NT2/D1 (cell line): Measurements from ENCODE around the gene CTIF.
"Not testable (repeated sequence)": the region's sequence is repeated elsewhere in the genome, so short reads cannot be mapped to it uniquely, and the experiment has no call there.

ENCODE experiments used
- DNase-seq: peaks from one replicate; pipeline ENCODE4 v3.0.0-alpha.2; 2011; ENCODE audit warnings: low read depth, low spot score
- H3K27me3 ChIP-seq: 2 replicates; pipeline ENCODE4 v1.6.0; 2011; ENCODE audit warnings: mild to moderate bottlenecking; ENCODE audit not compliant: insufficient read length, insufficient read depth
- H3K36me3 ChIP-seq: 2 replicates; pipeline ENCODE4 v1.6.1; 2011; ENCODE audit warnings: mild to moderate bottlenecking, low read length, mixed read lengths; ENCODE audit not compliant: insufficient read depth, insufficient read length
- H3K4me1 ChIP-seq: 2 replicates; pipeline ENCODE4 v1.5.1; 2011; ENCODE audit not compliant: insufficient read depth, insufficient read length
- H3K4me3 ChIP-seq: 2 replicates; pipeline ENCODE4 v1.5.1; 2011; ENCODE audit warnings: low read depth; ENCODE audit not compliant: insufficient read length
- H3K9ac ChIP-seq: 2 replicates; pipeline ENCODE4 v1.6.0; 2011; ENCODE audit warnings: low read depth; ENCODE audit not compliant: insufficient read length
- H3K9me3 ChIP-seq: 2 replicates; pipeline ENCODE4 v1.5.1; 2011; ENCODE audit warnings: mild to moderate bottlenecking, low read length; ENCODE audit not compliant: insufficient read depth
- SUZ12 ChIP-seq: IDR thresholded peaks from 2 replicates; pipeline ENCODE4 v1.6.1; 2011; ENCODE audit not compliant: insufficient read length, insufficient read depth; ENCODE audit errors: extremely low read depth
- YY1 ChIP-seq: IDR thresholded peaks from 2 replicates; pipeline ENCODE4 v1.6.1; 2011; ENCODE audit not compliant: insufficient read length, insufficient read depth
- ZNF274 ChIP-seq: IDR thresholded peaks from 2 replicates; pipeline ENCODE4 v1.6.1; 2011; ENCODE audit warnings: mild to moderate bottlenecking, low read depth, low read length

The CTIF gene

DNA sequence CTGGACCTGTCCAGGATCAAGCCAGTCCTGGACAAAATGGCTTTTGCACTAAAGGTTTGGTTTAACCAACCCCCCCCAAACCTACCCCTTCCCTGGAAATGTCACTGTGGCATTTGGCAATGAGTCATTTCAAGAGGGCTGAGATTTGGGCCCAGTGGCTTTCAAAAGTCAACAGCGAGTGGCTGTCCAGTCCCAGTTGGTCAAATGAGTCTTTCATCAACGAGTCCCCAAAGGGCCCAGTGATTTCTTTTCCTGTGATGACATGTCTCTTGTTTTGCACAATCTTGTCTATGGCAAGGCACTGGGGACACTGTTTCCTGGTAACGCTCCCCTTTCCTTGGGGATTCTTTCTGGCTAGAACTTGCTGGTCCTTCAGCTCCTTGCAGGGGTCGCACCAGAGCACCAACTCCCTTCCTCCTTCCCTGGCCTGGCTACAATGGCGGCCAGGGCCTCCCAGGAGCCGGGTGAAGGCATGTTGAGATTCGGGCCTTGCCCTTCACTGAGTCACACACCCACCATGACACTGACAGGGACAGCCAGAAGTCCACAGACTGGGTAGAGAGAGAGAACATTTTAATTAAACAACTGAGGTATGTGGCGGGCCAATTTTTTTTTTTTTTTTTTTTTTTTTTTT is 324.7 kb downstream of the CTIF start:
- H3K27me3 ChIP-seq, result no peaks in the 10 kb centered on the region
- H3K4me3 ChIP-seq, result no peak overlapping the region
- H3K4me1 ChIP-seq, result peaks cover 20% of the 10 kb centered on the region
- no peak for DNase-seq
- peaks cover 3% of the 10 kb centered on the region for H3K36me3 ChIP-seq
- H3K9me3 ChIP-seq, result no peaks in the 10 kb centered on the region
- no peak overlapping the region for H3K9ac ChIP-seq
- TF ChIP-seq YY1 (no peak), ZNF274 (no peak), SUZ12 (no peak)

DNA sequence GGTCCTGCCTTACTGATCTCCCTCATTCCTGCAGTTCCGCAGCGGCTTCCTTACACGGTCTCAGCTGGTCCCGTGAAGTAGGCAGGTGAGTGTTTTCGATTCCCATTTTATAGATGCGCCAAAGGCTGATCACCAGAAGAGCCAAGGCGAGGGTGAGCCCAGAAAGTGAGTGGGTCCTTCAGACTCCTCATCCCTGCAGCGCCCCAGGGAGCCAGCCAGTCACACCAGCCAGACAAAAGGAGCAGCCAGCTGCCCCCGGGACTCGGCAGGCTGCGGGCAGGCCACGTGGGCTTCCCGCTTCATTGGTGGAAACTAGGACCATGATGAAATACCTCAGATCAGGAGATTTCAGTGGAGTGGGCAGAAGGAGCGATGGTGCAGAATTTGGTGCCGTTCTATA is 326.0 kb downstream of the CTIF start:
- H3K4me3 ChIP-seq, result no peak overlapping the region
- H3K9ac ChIP-seq, result no peak overlapping the region
- no peak for DNase-seq
- peaks cover 13% of the 10 kb centered on the region for H3K4me1 ChIP-seq
- peaks cover 3% of the 10 kb centered on the region for H3K36me3 ChIP-seq
- no peaks in the 10 kb centered on the region for H3K9me3 ChIP-seq
- TF ChIP-seq ZNF274 (no peak), SUZ12 (no peak)
- H3K27me3 ChIP-seq, result no peaks in the 10 kb centered on the region

GRCh38 chr18:48866028-48866733 is 327.4 kb downstream of the CTIF start:
- TF ChIP-seq SUZ12, result no peak
- no peak for TF ChIP-seq YY1
- no peak for TF ChIP-seq ZNF274
- peaks cover 5% of the 10 kb centered on the region for H3K4me1 ChIP-seq
- no peak for DNase-seq
- peaks cover 3% of the 10 kb centered on the region for H3K36me3 ChIP-seq
- no peak overlapping the region for H3K4me3 ChIP-seq
- no peaks in the 10 kb centered on the region for H3K9me3 ChIP-seq
- H3K9ac ChIP-seq, result no peak overlapping the region
- no peaks in the 10 kb centered on the region for H3K27me3 ChIP-seq

DNA sequence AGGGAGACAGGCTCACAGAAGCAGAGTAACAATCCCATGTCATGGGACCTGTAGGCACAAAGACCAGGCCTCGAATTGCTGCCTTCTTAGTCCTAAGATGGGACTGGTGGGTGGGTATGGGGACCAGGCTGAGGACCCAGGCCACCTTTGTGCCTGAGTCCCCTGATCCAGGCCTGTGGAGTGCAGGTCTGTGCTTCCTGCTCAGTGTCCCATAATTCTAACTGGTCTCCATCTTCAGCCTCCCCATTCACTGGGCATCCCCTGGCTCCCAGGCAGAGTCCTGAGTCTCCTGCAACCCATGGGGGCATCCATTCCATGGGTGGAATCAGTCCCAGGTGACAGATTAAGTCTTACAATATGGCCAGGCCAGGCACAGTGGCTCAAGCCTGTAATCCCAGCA is 328.0 kb downstream of the CTIF start:
- H3K36me3 ChIP-seq, result peaks cover 3% of the 10 kb centered on the region
- no peaks in the 10 kb centered on the region for H3K9me3 ChIP-seq
- no peak for DNase-seq
- H3K4me1 ChIP-seq, result peaks cover 4% of the 10 kb centered on the region
- no peak for TF ChIP-seq ZNF274
- no peak for TF ChIP-seq YY1
- no peak for TF ChIP-seq SUZ12
- no peak overlapping the region for H3K9ac ChIP-seq
- H3K27me3 ChIP-seq, result no peaks in the 10 kb centered on the region
- H3K4me3 ChIP-seq, result no peak overlapping the region

DNA sequence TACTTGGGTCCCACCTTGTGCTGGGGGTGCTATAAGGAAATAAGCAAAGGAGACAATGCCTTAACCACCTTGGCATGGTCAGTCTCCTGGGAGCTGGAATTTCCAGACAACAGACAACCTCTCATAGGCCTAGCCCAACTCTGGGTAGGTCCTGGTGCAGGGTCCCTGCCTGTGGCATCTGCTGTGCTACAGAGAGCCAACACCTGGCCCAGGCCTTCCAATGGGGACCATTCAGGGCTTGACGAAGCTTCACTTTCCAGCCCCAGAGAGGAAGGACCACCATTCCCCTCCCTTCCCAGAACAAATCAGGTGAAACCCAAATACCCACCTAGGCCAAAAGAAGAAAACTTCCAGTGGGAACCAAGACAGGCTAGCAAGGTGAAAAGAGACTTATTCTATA is 329.1 kb downstream of the CTIF start:
- H3K36me3 ChIP-seq, result no peaks in the 10 kb centered on the region
- H3K4me1 ChIP-seq, result no peaks in the 10 kb centered on the region
- no peaks in the 10 kb centered on the region for H3K27me3 ChIP-seq
- no peak overlapping the region for H3K4me3 ChIP-seq
- TF ChIP-seq ZNF274 (no peak), YY1 (no peak), SUZ12 (no peak)
- H3K9ac ChIP-seq, result no peak overlapping the region
- H3K9me3 ChIP-seq, result no peaks in the 10 kb centered on the region
- no peak for DNase-seq

DNA sequence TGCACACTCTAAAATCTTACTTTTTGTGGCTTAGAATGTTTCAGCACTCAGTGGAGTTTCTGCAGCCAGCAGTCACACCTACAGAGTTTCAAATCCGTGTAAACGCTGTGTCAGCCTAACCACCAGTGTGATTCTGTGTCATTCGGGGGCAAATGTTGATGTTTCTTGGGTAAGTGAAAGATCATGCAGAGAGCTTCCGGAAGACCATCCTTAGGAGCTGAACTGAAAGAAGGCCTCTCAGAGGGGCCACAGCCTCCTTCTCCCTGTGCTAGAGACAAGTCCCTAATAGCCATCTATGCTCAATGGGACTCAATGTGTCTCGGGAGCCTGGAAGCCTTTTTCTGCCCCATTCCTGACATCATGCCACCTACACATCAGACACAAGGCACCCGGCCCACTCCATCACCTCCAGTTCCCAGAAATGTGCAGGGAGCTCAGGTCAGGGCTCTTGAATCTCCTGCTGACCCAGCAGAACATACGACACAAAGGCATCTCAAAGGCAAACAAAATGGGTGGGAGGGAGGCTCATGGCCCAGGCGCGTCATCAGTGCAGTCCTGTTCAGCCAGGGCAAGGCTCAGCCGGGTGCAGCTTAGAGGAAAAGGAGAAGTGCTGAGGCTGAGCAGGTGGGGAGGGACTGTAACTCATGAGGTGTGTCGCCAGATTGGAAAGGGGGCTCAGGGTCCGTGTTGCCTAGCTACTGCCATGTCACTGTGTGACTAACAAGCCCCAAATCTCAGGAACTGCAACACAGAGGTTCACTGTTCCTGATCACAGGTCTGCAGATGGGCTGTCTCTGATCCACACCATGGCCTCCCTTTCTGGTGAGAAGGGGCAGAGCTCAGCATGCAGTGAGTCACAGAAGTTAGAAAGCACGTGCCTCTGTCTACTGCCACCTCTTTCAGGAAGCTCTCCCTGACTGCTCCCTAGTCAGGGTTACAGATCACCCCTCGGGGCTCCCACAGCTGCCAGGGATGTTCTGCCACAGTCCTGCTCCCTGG is 329.9 kb downstream of the CTIF start:
- Histone ChIP-seq H3K9me3 (no peaks in the 10 kb centered on the region), H3K27me3 (no peaks in the 10 kb centered on the region), H3K36me3 (no peaks in the 10 kb centered on the region), H3K4me3 (no peak overlapping the region), H3K9ac (no peak overlapping the region), H3K4me1 (no peaks in the 10 kb centered on the region)
- no peak for DNase-seq
- TF ChIP-seq SUZ12 (no peak), ZNF274 (no peak), YY1 (no peak)

- Histone ChIP-seq H3K9ac (no peak overlapping the region), H3K4me1 (no peaks in the 10 kb centered on the region), H3K36me3 (no peaks in the 10 kb centered on the region), H3K4me3 (no peak overlapping the region), H3K9me3 (no peaks in the 10 kb centered on the region), H3K27me3 (no peaks in the 10 kb centered on the region)
- TF ChIP-seq YY1 (no peak), ZNF274 (no peak), SUZ12 (no peak)
- DNase-seq, result no peak
Observed at GRCh38 chr18:48869591-48869990, 330.8 kb downstream of the CTIF start.

- H3K36me3 ChIP-seq, H3K4me1 ChIP-seq, H3K4me3 ChIP-seq, H3K27me3 ChIP-seq, H3K9me3 ChIP-seq, DNase-seq, H3K9ac ChIP-seq: not testable (repeated sequence)
Observed at GRCh38 chr18:48870926-48871325, 332.1 kb downstream of the CTIF start.
